NB4 (cell line): ENCODE data around the gene SPATA16.

Experiments used
- DNase-seq: peaks from one replicate; pipeline ENCODE4 v3.0.0; 2010; ENCODE audit warnings: low read depth
- H3K4me3 ChIP-seq: one replicate; pipeline ENCODE4 v1.5.1; 2011; ENCODE audit warnings: mild to moderate bottlenecking, low read depth, low read length, moderate library complexity
- CTCF ChIP-seq: IDR thresholded peaks from one replicate; pipeline ENCODE4 v1.5.1; 2012; ENCODE audit warnings: low read depth, low read length
- MAX ChIP-seq: IDR thresholded peaks from 2 replicates; pipeline ENCODE4 v1.6.1; 2011; ENCODE audit warnings: low read depth, low read length
- MYC ChIP-seq: IDR thresholded peaks from 2 replicates; pipeline ENCODE4 v1.6.1; 2011; ENCODE audit warnings: low read depth, low read length
- POLR2A ChIP-seq: IDR thresholded peaks from 2 replicates; pipeline ENCODE4 v1.6.1; 2011; ENCODE audit warnings: mild to moderate bottlenecking; ENCODE audit not compliant: insufficient read length; ENCODE audit errors: extremely low read depth

The SPATA16 gene

GRCh38 chr3:172848910-172849309, 292.1 kb downstream of the SPATA16 start:
- DNase-seq: no peak
- H3K4me3 ChIP-seq: no peak overlapping the region
- no peak for TF ChIP-seq CTCF
- no peak for TF ChIP-seq MAX
- TF ChIP-seq MYC: no peak
- no peak for TF ChIP-seq POLR2A

GRCh38 chr3:172847292-172847691, 293.7 kb downstream of the SPATA16 start:
- no peak overlapping the region for H3K4me3 ChIP-seq
- no peak for DNase-seq
- TF ChIP-seq MYC (no peak), MAX (no peak), CTCF (no peak), POLR2A (no peak)

- TF ChIP-seq MAX: no peak
- no peak for TF ChIP-seq POLR2A
- no peak for TF ChIP-seq CTCF
- TF ChIP-seq MYC: no peak
- DNase-seq: no peak
- H3K4me3 ChIP-seq: no peak overlapping the region
Observed at GRCh38 chr3:172846706-172847105, 294.3 kb downstream of the SPATA16 start.

GRCh38 chr3:172846103-172846561, 294.9 kb downstream of the SPATA16 start:
- DNase-seq: peak; percentile 56

GRCh38 chr3:172844428-172844827, 296.6 kb downstream of the SPATA16 start:
- TF ChIP-seq POLR2A: no peak
- no peak for TF ChIP-seq CTCF
- no peak for TF ChIP-seq MAX
- TF ChIP-seq MYC: no peak

More at GRCh38 chr3:172846103-172846561, 294.9 kb downstream of the SPATA16 start:
- H3K4me3 ChIP-seq: no peak overlapping the region
- no peak for TF ChIP-seq POLR2A
- no peak for TF ChIP-seq MAX
- no peak for TF ChIP-seq CTCF
- TF ChIP-seq MYC: no peak

GRCh38 chr3:172840913-172841312, 300.1 kb downstream of the SPATA16 start:
- no peak for DNase-seq
- H3K4me3 ChIP-seq: no peak overlapping the region
- TF ChIP-seq MYC (no peak), CTCF (no peak), POLR2A (no peak), MAX (no peak)

More at GRCh38 chr3:172844428-172844827, 296.6 kb downstream of the SPATA16 start:
- DNase-seq: no peak
- H3K4me3 ChIP-seq: no peak overlapping the region
